Endometrium (tissue), 2 donors: ENCODE data around the gene SFI1.
"Not testable (repeated sequence)": the region's sequence is repeated elsewhere in the genome, so short reads cannot be mapped to it uniquely, and the experiment has no call there.

ENCODE experiments used
- FAIRE-seq: peaks from 2 replicates; lab custom pipeline; 2012; peaks lifted over from hg19 to GRCh38; lab: Jason Lieb, UNC
- donor health status: control.
- donor health status: control.

SFI1 gene

DNA sequence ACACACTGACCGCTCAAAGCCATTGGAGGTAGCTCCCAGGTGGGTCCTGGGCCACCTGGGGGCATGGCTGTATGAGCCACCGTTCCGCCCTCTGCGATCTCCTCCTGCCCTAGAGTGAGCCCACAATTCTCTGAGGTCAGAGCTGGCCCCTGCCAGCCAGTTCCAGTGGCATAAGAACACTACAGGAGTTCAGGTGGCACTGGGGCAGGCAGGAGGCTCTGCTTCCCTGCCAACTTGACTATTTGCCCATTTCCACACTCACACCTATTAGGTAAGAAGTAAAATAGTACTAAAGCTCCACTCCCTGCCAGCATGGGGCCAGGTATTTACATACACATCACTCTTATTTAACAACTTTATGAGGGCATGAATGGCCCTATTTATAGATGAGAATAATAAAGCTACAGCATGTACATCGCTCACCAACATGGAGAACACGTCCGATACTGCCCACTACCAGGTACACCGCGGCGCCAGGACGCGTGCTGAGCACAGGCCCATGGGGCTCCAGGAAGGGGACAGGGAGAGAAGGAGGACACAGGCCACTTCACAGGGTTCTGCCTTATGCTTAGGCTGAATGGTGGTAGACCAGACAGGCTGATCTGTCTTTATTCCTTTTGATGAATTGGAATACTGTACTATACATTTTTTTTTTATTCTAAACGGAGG is 139.4 kb downstream of the SFI1 start:
- FAIRE-seq, result no peak

GRCh38 chr22:31637447-31637890 is 141.1 kb downstream of the SFI1 start:
- no peak for FAIRE-seq

DNA sequence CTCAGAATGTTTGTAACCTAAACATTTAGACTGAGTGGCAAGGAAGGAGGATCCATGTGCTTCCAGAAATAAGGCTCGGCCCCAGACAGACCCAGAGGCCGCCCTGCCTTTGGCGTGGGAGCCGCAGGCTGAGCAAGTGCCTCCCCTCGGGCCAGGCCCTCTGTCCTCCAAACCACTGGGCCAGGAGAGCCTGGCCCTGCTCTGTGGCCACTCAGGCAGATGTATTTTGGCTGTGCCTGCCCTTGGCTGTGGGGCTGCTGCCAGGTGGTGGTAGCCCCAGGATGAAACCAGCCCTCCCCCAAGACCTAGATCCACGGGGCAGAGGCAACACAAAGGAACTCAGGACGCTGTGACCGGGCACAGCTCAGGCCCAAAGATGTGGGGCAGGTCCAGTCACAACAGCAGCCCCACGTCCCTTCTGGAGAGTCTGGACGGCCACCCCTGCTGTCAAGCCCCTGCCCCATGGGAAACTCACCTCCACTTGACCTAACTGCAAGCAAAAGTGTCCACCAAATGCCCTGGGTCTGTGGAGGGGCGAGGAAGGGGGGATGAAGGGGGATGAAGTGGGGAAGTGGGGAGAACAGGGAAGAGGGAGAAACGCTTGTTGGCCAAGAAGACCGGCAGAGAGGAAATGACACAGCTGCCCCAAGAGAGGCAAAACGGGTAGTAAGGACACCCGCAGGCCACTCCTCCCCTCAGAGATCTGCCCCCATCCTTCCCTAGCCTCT is 141.7 kb downstream of the SFI1 start:
- FAIRE-seq, result no peak

GRCh38 chr22:31639436-31640039 is 143.2 kb downstream of the SFI1 start:
- FAIRE-seq, result no peak

- FAIRE-seq, result no peak
These were observed 150.1 kb downstream of the SFI1 start for GRCh38 chr22:31646186-31647019.

DNA sequence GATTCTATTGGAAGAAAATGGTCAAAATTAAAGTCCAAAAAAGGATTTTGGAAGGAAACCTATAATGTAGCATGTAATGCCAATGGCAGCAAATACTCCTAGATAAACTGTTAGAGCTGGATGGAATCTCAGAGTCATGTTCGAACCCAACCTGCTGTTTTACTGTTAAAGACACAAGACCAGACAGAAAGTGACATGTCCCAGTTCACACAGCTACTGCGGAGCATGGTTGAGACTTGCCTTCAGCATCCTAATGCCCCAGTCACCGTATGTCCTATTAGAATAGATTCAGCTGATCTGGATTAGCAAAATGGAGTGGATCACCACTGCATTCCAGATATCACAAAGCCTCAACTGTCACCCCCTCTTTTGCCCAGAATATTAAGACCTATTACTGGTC is 150.7 kb downstream of the SFI1 start:
- FAIRE-seq, result no peak

DNA sequence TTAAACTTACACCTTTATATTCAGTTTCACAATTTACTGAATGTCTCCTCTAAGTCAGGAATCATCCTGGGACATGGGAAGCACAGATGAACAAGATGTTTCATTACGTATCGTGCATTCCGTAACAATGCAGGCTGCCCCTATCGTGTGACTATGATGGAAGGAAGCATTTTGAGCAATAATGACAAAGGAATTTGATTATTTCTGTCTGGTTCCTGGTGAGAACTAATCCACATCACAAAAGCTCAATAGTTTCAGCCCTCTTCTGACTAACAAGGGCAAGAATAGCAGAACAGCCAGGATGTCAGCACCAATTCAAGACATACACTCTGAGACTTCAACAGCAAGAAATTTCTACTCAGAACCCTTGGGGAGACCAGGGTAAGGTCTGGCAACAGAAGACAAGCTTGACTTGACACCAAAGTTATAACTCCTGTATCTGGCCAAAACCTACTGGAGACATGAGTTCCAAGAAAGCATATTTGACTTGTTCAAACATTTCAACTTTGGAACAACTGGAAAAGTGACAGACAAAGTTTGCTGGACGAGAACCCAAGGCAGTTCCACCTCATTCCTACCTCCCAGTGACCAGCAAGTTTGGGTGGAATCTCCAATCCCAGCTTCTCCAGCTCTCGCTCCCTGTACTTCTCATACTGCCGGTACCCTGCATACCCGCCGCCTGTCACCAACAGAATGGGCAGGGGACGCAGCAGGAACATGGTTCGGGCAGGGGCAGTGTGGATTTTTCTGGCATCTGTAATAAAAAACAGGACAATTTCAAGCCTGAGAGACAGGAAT is 151.4 kb downstream of the SFI1 start:
- no peak for FAIRE-seq

DNA sequence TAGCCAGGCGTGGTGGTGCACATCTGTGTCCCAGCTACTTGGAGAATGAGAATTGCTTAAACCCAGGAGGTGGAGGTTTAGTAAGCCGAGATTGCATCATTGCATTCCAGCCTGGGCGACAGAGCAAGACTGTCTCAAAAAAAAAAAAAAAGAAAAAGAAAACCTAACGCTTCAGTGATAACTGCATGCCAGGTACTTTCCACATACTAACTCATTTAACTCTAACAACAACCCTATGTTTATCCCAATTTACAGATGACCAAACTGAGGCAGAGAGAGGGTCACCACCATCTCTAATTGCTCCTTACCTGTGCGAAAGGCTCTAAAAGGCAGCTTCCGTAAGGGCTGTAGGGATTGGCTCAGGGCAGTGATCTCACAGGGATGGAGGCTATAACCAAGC is 154.1 kb downstream of the SFI1 start:
- FAIRE-seq, result no peak

DNA sequence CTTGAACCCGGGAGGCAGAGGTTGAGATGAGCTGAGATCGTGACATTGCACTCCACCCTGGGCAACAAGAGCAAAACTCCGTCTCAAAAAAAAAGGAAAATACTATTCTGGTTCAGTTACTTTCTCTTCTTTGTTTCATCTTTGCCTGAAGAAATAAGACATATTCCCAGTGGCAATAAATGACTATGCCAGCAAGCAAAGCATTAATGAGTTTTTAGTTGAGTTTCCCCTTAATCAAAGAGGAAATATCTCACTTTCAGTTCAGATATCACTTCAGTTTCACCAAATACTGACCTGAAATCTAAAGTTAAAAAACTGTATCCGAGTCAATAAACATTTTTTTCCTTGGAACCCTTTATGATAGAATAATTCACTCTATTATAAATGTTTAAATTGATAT is 155.3 kb downstream of the SFI1 start:
- no peak for FAIRE-seq

- no peak for FAIRE-seq
These were observed 155.8 kb downstream of the SFI1 start for GRCh38 chr22:31652088-31652487.

GRCh38 chr22:31652911-31653684 is 156.8 kb downstream of the SFI1 start:
- FAIRE-seq, result no peak

DNA sequence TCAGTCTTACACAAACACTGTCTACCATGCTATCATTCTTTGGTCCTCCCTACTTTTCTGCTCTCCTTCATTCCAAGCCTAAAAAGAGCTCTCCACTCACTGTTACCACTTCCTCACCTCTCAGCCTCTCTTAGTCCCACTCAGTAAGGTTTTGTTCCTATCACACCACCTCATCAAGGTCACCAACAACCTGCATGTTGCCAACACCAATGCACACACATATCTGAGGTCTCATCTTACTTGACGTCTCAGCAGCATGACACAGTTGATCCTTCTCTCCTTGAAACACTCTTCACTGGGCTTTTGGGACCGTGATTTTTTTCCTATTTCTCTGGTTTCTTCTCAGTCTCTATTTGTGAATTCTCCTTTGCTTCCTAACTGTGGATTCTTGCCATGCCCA is 157.6 kb downstream of the SFI1 start:
- FAIRE-seq, result no peak

GRCh38 chr22:31654408-31654807 is 158.1 kb downstream of the SFI1 start:
- no peak for FAIRE-seq

DNA sequence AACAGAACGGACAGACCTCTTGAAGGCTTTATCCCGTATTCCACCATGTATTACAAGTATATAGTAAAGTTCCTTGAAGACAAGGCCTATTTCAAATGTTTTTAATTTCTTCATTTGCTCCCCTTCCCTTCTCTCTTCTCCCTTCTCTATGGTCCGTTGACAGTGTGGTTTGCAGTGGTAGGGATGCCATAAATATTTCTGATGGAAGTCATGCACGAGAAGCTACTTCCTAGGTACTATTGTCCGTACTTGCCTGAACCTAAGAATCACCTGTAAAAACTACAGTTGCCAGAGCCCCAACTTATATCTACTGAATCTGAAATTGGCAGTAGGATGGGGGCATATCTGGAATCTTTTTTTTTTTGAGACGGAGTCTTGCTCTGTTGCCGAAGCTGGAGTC is 162.9 kb downstream of the SFI1 start:
- no peak for FAIRE-seq

- FAIRE-seq, result not testable (repeated sequence)
These were observed 164.6 kb downstream of the SFI1 start for GRCh38 chr22:31660860-31661341.

- peak; percentile 81 for FAIRE-seq
These were observed 165.7 kb downstream of the SFI1 start, which contains the start of gene PISD for GRCh38 chr22:31661851-31662667. Gene PISD (minus strand): TSS chr22:31662215. CDS start chr22:31662208, 7 bp downstream.

- FAIRE-seq, result no peak
These were observed 166.3 kb downstream of the SFI1 start for GRCh38 chr22:31662668-31663037.
